ENCODE measurements around the gene LAS1L.

LAS1L gene

GRCh38 chrX:65517923-65518322, 16.7 kb downstream of the LAS1L start:
- CTCF ChIA-PET = no interaction called here
- TF ChIP-seq CTCF (conservative IDR thresholded peaks at IDR 0.05; ENCODE audit: low read depth) = no peak
- DNase-seq (ENCODE audit: low spot score) = no peak
- POLR2A ChIA-PET (ENCODE audit: low non-redundant PET) = no interaction called here
- H3K27ac ChIP-seq = no peak overlapping the region

GRCh38 chrX:65516756-65517155, 17.8 kb downstream of the LAS1L start:
- TF ChIP-seq CTCF (conservative IDR thresholded peaks at IDR 0.05; ENCODE audit: low read depth) = no peak
- CTCF ChIA-PET = no interaction called here
- POLR2A ChIA-PET (ENCODE audit: low non-redundant PET) = no interaction called here
- H3K27ac ChIP-seq = no peak overlapping the region
- no peak for DNase-seq (ENCODE audit: low spot score)

GRCh38 chrX:65513610-65514009, 21.0 kb downstream of the LAS1L start:
- H3K27ac ChIP-seq = no peak overlapping the region
- ChIA-PET CTCF (interaction anchor here (0.5 kb wide), 1 partner anchor 1305 kb away, joined by 4 read pairs; no protein-coding TSS in a partner anchor), POLR2A (ENCODE audit: low non-redundant PET) (no interaction called here)
- no peak for DNase-seq (ENCODE audit: low spot score)
- TF ChIP-seq CTCF (conservative IDR thresholded peaks at IDR 0.05; ENCODE audit: low read depth) = no peak

- POLR2A ChIA-PET (ENCODE audit: low non-redundant PET) = no interaction called here
- no peak for TF ChIP-seq CTCF (conservative IDR thresholded peaks at IDR 0.05; ENCODE audit: low read depth)
- no peak overlapping the region for H3K27ac ChIP-seq
- CTCF ChIA-PET = no interaction called here
- DNase-seq (ENCODE audit: low spot score) = no peak
These were observed 25.2 kb downstream of the LAS1L start for GRCh38 chrX:65509400-65509799.

- DNase-seq (ENCODE audit: low spot score) = no peak
- ChIA-PET POLR2A (ENCODE audit: low non-redundant PET) (no interaction called here), CTCF (no interaction called here)
- TF ChIP-seq CTCF (conservative IDR thresholded peaks at IDR 0.05; ENCODE audit: low read depth) = no peak
- H3K27ac ChIP-seq = no peak overlapping the region
These were observed 25.7 kb downstream of the LAS1L start for GRCh38 chrX:65508851-65509250.

GRCh38 chrX:65502618-65503017, 32.0 kb downstream of the LAS1L start:
- ChIA-PET CTCF (no interaction called here), POLR2A (ENCODE audit: low non-redundant PET) (no interaction called here)
- no peak overlapping the region for H3K27ac ChIP-seq
- TF ChIP-seq CTCF (conservative IDR thresholded peaks at IDR 0.05; ENCODE audit: low read depth) = no peak
- DNase-seq (ENCODE audit: low spot score) = no peak

GRCh38 chrX:65493431-65493830, 41.2 kb downstream of the LAS1L start:
- no peak overlapping the region for H3K27ac ChIP-seq

More at GRCh38 chrX:65493431-65493830, 41.2 kb downstream of the LAS1L start:
- TF ChIP-seq CTCF (conservative IDR thresholded peaks at IDR 0.05; ENCODE audit: low read depth) = no peak
- no peak for DNase-seq (ENCODE audit: low spot score)
- POLR2A ChIA-PET (ENCODE audit: low non-redundant PET) = no interaction called here
- CTCF ChIA-PET = no interaction called here
